HG03520 (cell line): ENCODE data around the gene TMEM72.

Experiments
- ATAC-seq: cut with Tn5 transposase; IDR thresholded peaks from one replicate; pipeline ENCODE4 v1.9.1; 2021; ENCODE audit warnings: mild to moderate bottlenecking, moderate library complexity; ENCODE audit not compliant: unreplicated experiment

The TMEM72 gene

DNA sequence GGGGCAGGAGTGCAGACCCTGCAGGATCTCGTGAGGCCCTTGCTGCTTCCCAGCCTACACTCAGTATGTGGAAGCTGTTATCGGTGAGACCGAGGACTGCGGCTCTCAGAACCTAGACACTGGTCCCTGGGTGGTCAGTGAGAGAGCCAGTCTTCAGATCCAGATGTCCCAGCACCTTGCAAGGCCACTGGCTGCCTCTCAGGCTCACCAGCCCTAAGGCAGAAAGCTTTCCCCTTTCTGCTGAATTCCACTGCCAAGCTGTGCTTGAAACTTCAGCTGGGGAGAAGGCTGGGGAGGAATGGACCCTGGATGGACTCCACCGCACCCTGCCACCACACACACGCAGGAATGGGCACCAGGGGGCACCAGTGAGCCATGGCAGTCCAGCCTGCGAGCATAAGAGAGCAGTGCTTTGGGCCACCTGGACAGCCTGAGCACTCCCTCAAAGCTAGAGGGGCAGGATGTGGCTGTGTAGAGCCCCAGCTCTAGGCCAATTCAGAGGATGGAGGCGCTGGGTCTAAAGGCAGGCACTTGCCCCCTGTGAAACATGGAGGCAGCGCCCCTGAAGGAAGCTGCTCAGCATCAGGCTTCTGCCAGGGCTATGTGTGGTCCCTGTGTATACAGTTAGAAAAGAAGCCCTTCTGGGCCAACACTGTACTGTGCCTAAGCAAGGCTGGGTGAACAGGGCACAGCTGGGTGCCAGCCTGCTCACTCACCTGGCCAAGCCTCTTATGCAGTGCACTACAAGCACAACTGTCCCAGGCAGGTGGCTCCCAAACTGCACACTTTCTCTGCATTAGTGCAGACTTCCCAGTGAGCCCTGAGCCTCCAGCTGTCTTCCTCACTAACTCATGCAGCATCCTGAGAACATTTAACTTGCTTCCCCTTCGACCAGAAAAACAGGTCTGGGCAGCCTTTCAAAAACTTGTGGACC lies 21.6 kb downstream of the TMEM72 start:
- peak; percentile 92 for ATAC-seq

DNA sequence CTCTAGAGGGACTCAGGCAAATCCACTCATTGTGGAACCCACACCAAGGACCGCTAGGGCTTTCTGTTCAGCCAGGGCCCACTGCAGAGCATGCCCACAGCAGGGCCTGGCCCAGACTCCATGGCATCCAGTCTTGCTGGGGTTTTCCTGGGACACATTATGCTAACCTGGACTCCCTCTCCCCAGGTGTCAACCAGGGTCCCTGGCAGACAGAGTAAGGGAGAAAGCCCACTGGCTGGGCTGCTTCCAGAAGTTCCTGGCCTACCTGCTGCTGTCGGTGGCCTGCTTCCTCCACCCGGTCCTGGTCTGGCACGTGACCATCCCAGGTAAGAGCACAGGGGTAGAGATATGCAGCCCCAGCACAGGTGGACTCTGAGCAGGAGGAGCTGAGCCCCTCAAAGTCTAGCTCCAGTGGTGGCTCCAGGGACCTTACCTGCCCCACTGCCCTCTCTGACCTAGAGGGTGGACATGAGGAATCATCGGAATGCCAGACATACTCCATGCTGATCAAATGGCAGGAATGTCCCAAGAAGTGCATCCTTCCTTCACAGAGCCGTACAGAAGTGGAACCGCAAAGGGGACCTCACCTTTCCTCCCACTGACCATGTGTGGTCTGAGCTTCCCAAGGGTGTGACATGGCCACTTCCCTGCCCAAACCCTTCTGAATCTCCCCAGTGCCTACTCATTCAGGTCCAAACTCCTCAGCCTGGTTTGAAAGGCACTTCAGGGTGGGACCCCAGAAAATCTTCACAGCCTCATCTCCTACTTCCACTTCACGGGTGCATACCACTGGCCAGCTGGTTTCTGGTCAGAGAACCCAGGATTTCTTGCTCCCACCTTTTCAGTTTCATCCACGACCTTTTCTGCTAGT lies 22.5 kb downstream of the TMEM72 start:
- ATAC-seq = no peak

- no peak for ATAC-seq
These were observed 23.5 kb downstream of the TMEM72 start for GRCh38 chr10:44934416-44935200.

GRCh38 chr10:44935201-44935965 lies 24.2 kb downstream of the TMEM72 start:
- ATAC-seq = no peak

GRCh38 chr10:44935966-44936295 lies 24.8 kb downstream of the TMEM72 start:
- no peak for ATAC-seq

GRCh38 chr10:44936314-44936975 lies 25.3 kb downstream of the TMEM72 start:
- ATAC-seq = no peak

- ATAC-seq = no peak
These were observed 26.3 kb downstream of the TMEM72 start for GRCh38 chr10:44937196-44938005.

GRCh38 chr10:44938956-44939355 lies 27.8 kb downstream of the TMEM72 start:
- ATAC-seq = no peak

GRCh38 chr10:44939691-44940401 lies 28.7 kb downstream of the TMEM72 start:
- no peak for ATAC-seq

GRCh38 chr10:44944354-44944753 lies 33.2 kb downstream of the TMEM72 start:
- ATAC-seq = no peak

DNA sequence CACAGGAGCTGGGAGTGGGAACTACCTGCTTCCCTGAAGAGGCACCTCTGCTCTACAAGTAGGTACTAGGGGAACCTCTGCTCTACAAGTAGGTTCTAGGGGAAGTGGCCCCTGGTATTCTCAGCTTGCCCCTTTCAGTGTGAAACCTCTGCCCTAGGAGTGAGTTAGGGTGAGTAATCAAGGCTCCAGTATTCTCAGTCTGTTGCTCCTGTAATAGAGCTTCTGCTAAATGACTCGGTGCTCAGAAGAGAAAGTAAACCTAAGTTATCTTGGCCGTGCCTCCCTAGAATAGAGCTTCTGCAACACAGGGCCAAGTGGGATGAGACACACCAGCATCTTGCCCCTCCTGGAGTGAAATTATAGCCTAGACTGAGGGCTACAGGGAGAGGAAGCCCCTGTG lies 35.1 kb downstream of the TMEM72 start:
- ATAC-seq = peak; percentile 49

- ATAC-seq = peak; percentile 48
These were observed 36.4 kb downstream of the TMEM72 start for GRCh38 chr10:44947371-44948152.

DNA sequence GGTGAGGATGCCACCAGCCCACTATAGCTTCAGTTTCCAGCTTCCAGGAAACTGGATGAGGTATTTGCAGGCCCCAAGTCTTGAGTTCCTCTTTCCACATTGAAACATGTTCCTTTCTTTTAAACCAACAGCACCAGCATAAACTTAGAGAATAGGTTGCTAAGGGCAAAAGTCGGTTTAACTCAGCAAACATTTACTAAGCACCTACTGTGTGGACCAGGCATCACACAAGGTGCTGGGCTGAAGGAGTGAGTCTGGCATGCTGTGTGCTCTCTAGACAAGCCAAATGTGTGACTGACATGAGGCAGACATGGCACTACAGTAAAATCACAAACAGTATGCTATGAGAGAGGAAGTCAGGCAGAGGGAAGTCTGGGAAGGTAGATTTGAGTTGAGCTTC lies 37.5 kb downstream of the TMEM72 start:
- no peak for ATAC-seq

GRCh38 chr10:44949127-44949802 lies 38.1 kb downstream of the TMEM72 start:
- no peak for ATAC-seq

GRCh38 chr10:44949915-44950314 lies 38.8 kb downstream of the TMEM72 start:
- ATAC-seq = no peak

DNA sequence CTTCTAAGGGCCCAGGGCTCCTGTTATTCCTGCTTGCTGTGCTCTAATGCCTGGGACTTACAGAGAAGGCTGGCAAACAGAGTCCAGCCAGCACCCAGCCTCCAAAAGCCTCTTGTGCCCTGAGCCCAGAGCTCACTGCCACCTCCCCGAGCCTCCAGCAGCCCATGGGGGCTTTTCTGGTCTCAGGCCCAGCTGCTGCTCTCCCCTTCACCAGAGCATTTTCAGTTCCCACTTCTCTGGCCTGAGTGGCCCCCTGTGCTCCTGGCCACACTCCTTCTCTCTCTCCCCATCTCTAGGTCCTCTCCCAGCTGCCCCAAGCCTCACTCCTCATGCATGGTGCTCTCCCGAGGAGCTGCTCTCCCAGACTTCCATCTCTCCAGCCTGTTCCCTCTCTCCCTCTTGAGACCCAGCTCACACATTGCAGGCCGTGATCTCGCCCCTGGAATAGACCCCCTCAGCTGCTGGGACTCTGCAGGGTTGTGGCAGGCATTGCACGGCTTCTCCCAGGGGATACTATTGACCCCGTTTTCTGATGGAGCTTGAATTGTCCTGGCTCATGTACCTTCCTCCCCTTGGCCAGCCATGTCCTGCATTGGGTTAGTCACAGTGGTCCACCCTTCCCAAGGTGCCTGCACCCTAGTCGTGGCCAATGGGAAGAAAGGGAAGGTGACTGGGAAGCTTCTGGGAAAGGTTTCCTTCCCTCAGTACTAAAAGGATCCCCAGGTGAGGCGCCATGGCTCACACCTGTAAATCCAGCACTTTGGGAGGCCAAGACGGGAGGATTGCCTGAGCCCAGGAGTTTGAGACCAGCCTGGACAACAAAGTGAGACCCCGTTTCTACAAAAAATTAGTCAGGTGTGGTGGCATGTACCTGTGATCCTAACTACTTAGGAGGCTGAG lies 39.4 kb downstream of the TMEM72 start:
- ATAC-seq = no peak
